GM18520 (cell line): ENCODE results near the gene COX6A1.

ENCODE experiments used
- ATAC-seq: cut with Tn5 transposase; IDR thresholded peaks from one replicate; pipeline ENCODE4 v1.9.1; 2021; ENCODE audit not compliant: unreplicated experiment

The COX6A1 gene

DNA sequence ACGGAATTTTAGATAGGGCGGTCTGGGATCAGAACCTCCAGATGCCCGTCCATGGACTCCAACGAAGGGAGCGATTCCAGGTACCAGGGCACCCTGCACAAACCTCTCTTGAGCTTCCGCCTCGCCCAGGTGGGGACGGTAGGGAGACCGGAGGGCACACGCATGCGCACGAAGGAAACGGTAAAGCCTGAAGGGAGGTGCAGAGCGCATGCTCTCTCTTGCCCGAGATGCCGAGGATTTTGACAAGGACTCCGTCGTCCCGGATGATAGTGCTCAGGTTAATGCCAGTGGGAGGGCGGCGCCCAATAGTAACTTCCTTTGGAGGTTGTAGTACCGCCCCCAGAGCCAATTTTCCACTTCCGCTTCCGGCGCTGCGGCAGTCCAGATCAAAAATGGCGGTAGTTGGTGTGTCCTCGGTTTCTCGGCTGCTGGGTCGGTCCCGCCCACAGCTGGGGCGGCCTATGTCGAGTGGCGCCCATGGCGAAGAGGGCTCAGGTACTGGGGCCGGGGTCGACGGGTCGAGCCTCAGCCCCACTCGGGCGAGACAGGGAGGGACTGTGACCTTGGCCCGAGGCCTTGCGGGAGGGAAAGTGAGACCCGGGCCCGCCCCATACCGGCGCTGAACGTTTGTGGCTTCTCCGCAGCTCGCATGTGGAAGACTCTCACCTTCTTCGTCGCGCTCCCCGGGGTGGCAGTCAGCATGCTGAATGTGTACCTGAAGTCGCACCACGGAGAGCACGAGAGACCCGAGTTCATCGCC, at the start of gene COX6A1:
Gene COX6A1 (plus strand): TSS at position 379 of the 760 bp plus-strand sequence. CDS start 14 bp downstream, at position 393.
- ATAC-seq = peak; percentile 97

DNA sequence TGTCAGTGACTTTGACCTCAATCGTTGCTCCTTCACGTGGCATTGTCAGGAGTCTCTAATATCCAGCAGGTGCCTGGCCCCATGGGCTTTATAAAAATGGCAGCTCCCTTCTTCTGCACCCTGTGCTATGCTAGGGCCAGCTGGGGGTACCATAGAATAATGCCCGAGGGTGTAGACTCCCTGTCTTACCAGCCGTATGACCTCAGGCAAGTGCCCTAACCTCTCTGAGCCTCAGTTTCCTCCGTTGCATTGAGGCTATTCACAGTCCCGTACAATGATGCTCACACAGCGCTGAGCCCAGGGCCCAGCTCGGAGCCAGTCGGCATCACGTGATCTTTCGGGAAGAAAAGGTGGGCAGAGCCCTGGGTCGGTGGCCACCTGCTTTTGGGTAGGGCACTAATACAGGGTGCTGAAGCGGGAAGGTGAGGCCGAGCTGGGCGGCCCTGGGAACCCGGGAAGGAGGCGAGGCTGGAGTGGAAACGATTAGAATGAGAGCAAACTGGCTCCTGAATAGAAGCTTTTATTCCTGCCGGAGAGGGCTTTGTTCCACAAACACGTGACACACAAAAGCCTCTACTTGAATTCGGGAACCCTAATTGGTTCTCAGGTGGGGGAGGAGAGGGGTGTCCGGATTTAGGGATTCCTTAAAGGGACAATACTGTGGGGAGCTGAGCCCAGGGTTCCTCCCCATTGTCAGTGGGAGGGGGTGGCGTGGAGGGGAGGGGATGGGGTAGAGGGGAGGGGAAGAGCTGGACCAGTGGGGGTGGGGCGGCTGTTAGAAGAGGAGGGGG, 49.0 kb upstream of the COX6A1 start:
- ATAC-seq = no peak

DNA sequence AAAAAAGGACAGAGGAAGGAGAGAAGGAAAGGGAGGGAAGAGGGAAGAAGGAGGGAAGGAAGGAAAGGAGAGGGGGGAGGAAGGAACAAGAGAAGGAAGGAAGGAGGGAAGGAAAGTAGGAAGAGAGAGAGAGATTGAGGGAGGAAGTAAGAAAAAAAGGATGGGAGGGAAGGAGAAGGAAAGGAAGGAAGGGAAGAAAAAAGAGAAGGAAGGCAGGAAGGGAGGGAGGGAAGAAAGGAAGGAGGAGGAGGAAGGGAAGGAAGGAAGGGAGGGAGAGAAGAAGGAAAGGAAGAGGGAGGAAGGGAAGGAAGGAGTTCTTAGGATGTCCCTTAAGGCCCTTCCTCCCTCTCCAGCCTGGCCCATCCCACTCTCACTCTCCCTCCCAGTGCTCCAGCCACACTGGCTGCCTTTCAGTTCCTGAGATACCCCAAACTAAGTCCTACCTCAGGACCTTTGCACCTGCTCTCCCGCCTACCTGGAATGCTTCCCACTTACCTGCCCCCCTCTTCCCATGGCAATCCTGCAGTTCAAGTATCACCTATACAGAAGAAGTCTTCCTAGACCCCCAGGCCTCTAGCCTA, 47.3 kb upstream of the COX6A1 start:
- no peak for ATAC-seq

DNA sequence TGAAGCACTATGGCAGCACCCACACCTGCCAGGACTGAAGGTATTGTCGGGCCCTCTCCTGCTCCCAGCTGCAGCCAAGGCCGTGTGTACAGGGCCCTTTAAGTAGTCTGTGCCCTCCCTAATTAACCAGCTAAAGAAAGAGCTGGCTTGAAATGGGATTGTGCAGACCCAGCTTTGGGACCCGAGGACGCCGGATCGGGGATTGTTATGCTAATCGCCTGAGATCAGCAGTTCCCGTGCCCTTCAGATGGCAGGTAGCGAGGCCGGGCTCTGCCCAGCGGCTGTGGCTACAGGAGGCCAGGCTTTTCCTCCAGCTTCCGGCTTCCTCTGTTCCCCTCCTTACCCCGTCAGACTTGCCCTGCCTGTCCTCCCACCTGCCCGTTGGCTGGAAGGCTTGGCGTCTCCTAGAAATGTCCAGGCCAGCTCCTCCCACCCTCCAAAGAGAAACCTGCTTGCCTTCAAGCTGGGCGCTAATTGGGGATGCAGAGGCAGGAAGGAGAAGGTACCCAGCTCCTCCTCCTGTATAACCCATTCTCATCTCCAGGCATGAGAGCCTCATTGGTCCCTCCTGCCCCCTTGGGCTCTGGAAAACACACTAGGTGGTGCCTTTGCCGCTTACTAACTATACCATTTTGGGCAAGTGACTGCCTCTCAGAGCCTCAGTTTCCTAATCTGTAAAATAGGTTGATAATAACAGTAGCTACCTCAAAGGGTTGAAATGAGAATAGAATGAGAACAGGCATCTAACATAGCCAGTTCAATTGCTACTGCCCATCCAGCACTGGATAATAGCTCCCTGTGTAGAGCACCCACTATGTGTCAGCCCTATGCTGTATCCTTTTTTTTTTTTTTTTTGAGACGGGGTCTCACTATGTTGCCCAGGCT, 43.2 kb upstream of the COX6A1 start:
- ATAC-seq = no peak

DNA sequence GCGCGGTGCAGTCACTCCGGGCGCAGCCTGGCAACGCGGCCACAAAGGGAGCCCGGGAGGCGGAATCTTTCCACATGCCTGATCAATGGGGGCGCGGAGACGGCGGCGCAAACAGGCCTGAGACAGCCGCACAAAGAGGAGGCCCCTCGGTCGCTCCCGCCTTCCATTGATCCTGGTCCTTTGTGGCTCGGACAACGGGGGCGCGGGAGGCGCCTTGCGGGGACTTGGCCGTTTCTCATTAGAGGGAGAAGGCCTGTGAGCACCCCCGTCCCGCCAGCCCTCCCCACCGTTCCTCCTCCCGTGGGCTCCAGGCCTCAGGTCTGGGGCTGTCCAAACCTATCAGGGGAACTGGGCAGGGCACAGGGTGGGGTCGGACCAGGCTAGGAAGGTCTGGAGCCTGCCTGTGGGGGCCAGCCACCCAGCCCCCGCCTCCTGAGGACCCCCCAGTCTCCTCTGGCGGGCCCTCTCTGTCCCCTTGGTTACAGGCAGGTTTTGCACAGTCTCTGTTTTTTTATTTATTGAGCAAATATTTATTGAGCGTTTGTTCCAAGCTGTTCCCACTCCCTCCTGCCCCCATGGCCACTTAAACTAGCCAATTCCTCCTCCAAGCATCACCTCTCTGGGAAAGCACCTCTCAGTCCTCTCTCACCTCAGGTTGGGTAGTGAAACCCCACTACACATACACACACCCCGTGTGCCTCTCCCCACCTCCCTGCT, 39.9 kb upstream of the COX6A1 start:
- no peak for ATAC-seq

DNA sequence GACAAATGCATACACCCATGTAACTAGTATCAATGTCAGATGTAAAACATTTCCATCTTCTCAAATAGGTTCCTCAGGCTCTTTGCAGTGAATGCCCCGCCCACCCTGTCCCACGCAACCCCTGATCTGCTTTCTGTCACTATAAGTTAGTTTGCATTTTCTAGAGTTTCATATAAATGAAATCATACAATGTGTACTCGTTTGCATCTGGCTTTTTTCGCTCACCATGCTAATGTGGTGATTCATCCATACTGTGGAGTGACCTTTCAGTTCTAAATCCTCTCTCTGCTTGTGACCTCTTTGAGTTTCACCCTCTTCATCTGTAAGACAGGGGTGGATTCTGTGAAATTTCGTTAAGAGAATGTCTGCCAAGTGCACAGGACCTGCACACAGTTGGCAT, 38.4 kb upstream of the COX6A1 start:
- no peak for ATAC-seq

DNA sequence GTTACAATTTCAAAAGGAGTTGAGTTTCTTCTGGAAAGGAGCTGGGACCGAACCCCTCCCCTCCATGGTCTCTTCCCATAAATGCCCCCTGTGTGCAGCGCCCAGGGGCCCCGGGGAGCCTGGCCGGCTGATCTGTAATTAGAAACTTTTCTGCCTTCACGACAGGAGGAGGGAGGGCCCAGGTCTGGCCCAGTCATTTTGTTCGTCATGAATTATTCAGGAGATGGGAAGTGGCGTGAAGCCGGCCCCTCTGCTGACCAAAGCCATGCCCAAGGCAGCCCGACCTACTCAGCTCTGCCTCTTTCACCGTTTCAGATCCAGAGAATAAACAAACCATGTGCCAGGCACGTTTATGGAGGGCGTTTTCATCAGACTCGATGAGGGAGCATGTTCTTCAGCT, 35.7 kb upstream of the COX6A1 start:
- ATAC-seq = no peak

DNA sequence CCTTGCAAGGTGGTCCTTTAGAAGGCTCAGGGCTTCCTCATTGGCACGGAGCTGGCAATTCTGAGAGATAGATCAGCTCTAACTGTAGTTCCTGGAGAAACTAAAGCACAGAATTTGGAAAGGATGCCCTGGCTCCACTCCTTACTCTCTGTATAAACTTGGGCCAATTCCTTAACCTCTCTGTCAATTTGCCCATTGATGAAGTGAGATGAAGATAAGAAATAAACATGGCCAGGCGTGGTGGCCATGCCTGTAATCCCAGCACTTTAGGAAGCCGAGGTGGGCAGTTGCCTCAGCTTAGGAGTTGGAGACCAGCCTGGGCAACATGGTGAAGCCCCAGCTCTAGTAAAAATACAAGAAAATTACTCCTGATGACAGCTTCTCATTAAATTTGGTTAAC, 34.0 kb upstream of the COX6A1 start:
- no peak for ATAC-seq

DNA sequence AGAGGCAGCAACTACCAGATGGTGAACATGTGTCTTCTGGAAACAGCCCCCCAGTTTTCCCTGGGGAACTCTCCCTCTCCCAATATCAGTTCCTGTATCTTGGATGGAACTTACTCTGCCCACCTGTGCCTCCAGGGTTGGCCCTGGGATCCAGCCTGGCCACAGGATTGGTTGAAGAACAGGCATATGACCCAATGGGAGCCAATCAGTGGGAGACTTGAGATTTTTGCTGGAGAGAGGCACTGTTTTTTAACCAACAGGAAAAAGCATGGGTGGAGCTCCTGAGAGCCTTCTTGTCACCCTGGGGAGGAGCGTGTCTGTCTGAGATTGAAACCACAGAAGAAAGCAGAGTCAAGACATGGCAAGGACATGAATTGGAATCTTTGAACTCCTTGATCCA, 33.6 kb upstream of the COX6A1 start:
- ATAC-seq = no peak

DNA sequence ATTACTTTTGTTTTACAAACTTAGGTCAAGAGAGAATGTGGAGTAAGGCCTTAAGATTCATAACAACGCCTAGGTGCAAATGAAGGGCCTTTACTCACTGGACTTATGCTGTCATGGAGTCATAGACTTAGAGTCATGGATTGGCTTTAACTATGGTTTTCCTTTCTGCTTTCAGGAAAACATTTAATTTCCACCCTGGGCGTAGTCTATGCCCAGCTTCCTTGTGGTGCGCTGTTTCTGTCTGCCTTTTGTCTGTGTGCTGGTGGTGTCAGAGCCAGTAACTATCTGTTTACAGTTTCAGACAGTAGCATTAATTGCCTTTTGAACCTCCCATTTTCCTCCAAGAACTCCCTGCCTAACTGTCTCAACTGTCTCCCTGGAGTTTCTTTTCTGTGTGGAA, 31.8 kb upstream of the COX6A1 start:
- ATAC-seq = no peak

DNA sequence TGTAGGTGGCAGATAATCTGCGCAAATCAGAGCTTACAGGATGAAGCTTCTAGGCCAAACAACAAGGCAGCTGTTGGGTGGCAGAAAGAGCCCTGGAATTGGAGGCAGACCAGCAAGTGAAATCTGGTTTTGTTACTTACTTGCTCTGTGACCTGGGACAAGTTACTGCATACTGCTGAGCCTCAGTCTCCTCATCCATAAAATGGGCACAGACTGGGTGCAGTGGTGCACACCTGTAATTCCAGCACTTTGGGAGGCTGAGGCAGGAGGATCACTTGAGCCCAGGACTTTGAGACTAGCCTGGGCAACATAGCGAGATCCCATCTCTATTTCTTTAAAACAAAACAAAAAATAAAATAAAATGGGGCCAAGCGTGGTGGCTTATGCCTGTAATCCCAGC, 31.4 kb upstream of the COX6A1 start:
- no peak for ATAC-seq

DNA sequence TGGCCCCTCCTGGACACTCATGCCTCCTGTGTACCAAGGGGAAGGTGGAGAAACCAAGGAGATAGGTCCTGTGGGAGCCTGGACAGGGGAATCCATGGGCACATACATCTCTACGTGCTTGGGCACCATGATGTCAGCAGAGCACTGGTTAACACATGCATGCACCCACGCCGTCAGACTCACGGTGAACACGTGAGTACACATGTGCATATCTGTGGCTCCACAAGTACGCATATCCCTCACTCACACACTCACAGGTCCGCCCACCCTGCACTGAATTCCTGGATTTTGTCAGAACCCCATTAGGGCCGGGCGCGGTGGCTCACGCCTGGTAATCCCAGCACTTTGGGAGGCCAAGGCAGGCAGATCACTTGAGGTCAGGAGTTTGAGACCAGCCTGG, 29.1 kb upstream of the COX6A1 start:
- no peak for ATAC-seq

DNA sequence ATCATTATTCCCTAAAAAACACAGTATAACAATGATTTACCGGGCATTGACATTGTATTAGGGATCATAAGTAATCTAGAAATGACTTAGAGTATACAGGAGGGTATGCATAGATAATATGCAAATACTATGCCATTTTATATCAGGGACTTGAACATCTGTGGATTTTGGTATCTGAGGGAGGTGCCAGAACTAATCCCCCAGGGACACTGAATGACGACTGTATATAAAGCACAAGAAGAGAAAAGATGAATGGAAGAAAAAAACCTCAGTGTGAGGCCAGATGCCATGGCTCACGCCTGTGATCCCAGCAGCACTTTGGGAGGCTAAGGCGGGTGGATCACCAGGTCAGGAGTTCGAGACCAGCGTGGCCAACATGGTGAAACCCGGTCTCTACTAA, 25.5 kb upstream of the COX6A1 start:
- ATAC-seq = no peak

DNA sequence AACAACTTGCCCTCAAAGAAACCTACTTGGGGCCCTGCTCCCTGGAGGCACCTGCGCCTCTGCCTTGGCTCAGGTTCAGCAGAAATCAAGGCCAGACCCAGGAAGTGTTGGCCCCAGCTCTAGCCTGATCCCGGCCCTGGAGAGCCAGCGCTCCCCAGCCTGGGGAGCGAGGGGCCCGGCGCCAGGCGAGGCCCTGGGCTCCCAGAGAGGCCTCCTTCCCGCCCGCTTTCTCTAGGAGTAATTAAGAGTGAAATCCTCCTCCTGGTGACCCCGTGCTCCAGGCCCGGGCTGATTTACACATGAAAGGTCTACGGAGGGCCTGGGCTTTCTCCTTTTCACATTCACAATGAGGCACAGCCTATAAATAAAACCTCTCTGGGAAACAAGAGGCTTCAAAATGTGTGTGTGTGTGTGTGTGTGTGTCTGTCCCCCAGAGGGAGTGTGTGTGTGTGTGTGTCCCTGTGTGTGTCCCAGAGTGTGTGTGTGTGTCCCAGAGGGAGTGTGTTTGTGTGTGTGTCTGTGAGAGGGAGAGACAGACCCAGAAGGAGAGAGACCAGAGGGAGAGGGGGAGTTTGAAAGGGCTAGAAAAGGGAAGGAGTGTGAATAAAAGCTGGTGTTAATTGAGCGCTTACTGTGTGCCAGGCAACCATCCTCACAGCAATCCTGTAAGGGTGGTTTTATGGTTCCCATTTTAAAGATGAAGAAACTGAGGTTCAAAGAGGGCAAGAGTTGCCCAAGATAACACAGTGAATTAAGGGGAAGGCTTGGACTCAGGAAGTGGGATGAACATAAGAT, 23.8 kb upstream of the COX6A1 start:
- ATAC-seq = no peak

DNA sequence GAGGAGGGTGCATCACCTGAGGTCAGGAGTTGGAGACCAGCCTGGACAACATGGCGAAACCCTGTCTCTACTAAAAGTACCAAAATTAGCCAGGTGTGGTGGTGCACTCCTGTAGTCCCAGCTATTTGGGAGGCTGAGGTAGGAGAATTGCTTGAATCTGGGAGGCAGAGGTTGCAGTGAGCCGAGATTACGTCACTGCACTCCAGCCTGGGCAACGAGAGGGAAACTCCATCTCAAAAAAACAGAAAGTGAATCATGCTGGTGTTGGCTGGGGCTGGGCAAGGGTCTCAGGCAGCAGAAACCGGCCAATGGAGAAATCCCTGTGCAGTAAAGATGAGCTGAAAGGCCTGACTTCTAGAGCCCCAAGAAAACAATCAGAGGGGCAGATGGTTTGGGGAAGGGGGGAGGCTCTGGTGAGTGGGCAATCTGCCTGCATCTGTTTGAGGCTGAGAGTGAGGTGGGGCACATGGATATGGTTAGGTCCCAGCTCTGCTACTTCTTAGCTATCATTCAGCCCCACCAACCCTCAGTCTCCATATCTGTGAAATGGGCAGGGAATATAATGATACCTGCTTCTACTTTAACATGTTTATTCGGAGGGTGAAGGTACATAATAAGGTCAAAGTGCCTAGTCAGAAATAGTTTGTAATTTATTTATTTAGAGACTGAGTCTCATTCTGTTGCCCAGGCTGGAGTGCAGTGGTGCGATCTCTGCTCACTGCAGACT, 21.3 kb upstream of the COX6A1 start:
- ATAC-seq = no peak

DNA sequence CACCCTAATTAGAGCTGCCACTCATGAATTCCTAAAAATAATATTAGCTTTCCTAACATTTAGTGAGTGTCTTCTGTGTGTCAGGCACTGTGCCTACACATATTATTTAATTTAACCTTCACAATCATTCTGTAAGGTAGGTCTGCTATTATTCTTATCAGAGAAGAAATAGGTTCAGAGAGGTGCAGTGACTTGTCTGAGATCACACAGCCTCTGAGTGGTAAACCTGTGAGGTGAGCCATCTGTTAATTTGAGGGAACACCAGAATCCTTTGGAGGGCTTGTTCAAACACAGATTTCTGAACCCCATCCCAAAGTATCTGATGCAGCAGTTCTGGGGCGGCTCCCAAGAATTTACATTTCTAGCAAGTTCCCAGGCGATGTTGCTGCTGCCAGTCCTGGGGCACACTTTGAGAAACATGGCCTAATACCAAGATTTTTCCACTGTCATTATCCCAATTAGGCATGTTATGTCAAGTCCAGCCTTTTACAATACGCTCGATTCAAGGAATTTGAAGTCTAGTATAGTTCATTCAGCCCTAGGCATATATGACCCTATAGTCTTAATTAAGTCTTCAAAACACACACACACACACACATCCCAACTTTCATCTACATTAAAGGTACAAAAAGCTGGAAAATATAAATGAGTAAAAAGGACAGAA, 19.9 kb upstream of the COX6A1 start:
- ATAC-seq = no peak

DNA sequence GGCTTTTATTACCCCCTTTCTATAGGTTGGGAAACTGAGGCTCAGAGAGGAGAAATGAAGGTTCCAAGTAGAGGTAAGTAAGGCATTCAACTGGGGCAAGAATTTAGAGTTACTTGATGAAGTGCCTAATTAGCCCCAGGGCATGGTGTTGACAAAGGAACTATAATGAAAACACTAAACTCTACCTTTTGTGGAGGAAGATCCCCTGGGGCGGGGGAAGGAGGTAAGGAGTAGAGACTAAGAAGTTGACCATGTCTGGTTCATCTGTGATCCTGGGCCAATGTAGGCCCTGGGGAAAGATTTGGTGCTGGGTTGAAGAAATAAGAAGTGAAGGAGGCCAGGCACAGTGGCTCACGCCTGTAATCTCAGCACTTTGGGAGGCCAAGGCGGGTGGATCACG, 16.2 kb upstream of the COX6A1 start:
- ATAC-seq = no peak

DNA sequence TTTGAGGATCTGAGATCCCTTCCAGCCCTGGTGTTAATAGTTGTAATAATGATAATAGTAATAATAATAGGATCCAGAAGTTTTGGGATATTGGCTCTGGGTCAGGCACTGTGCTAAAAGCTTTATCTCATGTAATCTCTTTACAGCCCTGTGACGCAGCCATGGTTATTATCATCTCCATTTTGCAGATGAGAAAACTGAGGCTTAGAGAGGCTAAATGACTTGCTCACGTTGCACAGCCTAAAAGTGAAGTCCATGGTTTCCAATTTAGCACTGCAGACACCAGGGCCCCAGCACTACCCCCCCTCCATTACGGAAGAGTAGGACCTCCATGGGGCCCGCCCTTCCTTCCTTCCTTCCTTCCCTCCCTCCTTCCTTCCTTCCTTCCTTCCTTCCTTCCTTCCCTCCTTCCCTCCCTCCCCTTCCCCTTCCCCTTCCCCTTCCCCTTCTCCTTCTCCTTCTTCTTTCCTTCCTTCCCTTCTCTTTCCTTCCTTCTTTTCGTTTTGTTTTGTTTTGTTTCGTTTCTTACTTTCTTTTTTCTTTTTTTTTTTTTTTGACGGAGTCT, 14.9 kb upstream of the COX6A1 start:
- no peak for ATAC-seq
